Neural progenitor cell (in vitro differentiated cells): ENCODE results near the gene ZBTB9. TPM values are rescaled to one million over a fixed set of nuclear protein-coding genes. Genes with fewer than 3 reads are reported as not detected.

Source experiments
- DNase-seq: peaks from one replicate; pipeline ENCODE4 v3.0.0-alpha.2; 2016; ENCODE audit warnings: low spot score
- H2AFZ ChIP-seq: fragments of 200-600 bp; sonication (generic); replicated peaks from 2 replicates; pipeline ENCODE4 v1.6.1; 2016; ENCODE audit warnings: antibody characterized with exemption
- H3F3A ChIP-seq: fragments of 200-600 bp; sonication (generic); 2 replicates; pipeline ENCODE4 v1.6.1; 2016; ENCODE audit warnings: antibody characterized with exemption, low read depth
- H3K27ac ChIP-seq: fragments of 200-600 bp; sonication (generic); 2 replicates; pipeline ENCODE4 v1.5.1; 2016; ENCODE audit warnings: mild to moderate bottlenecking
- H3K27me3 ChIP-seq: fragments of 200-600 bp; sonication (generic); 2 replicates; pipeline ENCODE4 v1.6.1; 2016; ENCODE audit warnings: mild to moderate bottlenecking, moderate library complexity
- H3K36me3 ChIP-seq: fragments of 200-600 bp; sonication (generic); 2 replicates; pipeline ENCODE4 v1.5.1; 2016
- H3K4me1 ChIP-seq: fragments of 200-600 bp; sonication (generic); 2 replicates; pipeline ENCODE4 v1.6.1; 2016; ENCODE audit warnings: mixed run types
- H3K4me2 ChIP-seq: fragments of 200-600 bp; sonication (generic); 2 replicates; pipeline ENCODE4 v1.6.1; 2016
- H3K4me3 ChIP-seq: fragments of 200-600 bp; sonication (generic); 2 replicates; pipeline ENCODE4 v1.5.1; 2016
- H3K79me2 ChIP-seq: fragments of 200-600 bp; sonication (generic); 2 replicates; pipeline ENCODE4 v1.6.1; 2016; ENCODE audit warnings: low read depth
- H3K9ac ChIP-seq: fragments of 200-600 bp; sonication (generic); 2 replicates; pipeline ENCODE4 v1.6.1; 2016
- H3K9me3 ChIP-seq: fragments of 200-600 bp; sonication (generic); 2 replicates; pipeline ENCODE4 v1.5.1; 2016; ENCODE audit warnings: low read depth
- H4K20me1 ChIP-seq: fragments of 200-600 bp; sonication (generic); 2 replicates; pipeline ENCODE4 v1.6.1; 2016; ENCODE audit warnings: low read depth
- H3K27ac Mint-ChIP-seq: 3 replicates; pipeline ENCODE4 v1.8.0; 2021; ENCODE audit warnings: mixed read lengths
- H3K27me3 Mint-ChIP-seq: 2 replicates; pipeline ENCODE4 v1.8.0; 2022; ENCODE audit warnings: low read depth, mild to moderate bottlenecking, inconsistent platforms, moderate library complexity, mixed read lengths; ENCODE audit not compliant: insufficient read depth
- H3K36me3 Mint-ChIP-seq: 3 replicates; pipeline ENCODE4 v1.8.0; 2021; ENCODE audit warnings: mixed read lengths
- H3K4me1 Mint-ChIP-seq: 3 replicates; pipeline ENCODE4 v1.8.0; 2021; ENCODE audit warnings: mixed read lengths
- H3K4me3 Mint-ChIP-seq: 3 replicates; pipeline ENCODE4 v1.8.0; 2021; ENCODE audit warnings: mild to moderate bottlenecking, moderate library complexity, mixed read lengths
- H3K9me3 Mint-ChIP-seq: 3 replicates; pipeline ENCODE4 v1.8.0; 2020; ENCODE audit warnings: mixed read lengths
- EZH2 ChIP-seq: fragments of 200-600 bp; sonication (generic); IDR thresholded peaks from 2 replicates; pipeline ENCODE4 v1.6.1; 2017; ENCODE audit warnings: antibody characterized with exemption, mild to moderate bottlenecking, moderate library complexity
- EZH2phosphoT487 ChIP-seq: fragments of 200-600 bp; sonication (generic); IDR thresholded peaks from 2 replicates; pipeline ENCODE4 v1.6.1; 2017; ENCODE audit warnings: antibody characterized with exemption
- total RNA-seq: library from RNA; depleted of rRNA; stranded (reverse); fragments of >200 nt; gene quantifications from 2 replicates; pipeline ENCODE4 v1.2.3, GENCODE V29; 2015; ENCODE audit warnings: low replicate concordance
- TF ChIP-seq, protein P1 (sequence below): fragments of 200-600 bp; sonication (generic); IDR thresholded peaks from 2 replicates; pipeline ENCODE4 v1.5.1; 2017; ENCODE audit warnings: antibody characterized with exemption, mild to moderate bottlenecking

ZBTB9 gene
- total RNA-seq, 1 donor from 2014 or later = 10.2 TPM

DNA sequence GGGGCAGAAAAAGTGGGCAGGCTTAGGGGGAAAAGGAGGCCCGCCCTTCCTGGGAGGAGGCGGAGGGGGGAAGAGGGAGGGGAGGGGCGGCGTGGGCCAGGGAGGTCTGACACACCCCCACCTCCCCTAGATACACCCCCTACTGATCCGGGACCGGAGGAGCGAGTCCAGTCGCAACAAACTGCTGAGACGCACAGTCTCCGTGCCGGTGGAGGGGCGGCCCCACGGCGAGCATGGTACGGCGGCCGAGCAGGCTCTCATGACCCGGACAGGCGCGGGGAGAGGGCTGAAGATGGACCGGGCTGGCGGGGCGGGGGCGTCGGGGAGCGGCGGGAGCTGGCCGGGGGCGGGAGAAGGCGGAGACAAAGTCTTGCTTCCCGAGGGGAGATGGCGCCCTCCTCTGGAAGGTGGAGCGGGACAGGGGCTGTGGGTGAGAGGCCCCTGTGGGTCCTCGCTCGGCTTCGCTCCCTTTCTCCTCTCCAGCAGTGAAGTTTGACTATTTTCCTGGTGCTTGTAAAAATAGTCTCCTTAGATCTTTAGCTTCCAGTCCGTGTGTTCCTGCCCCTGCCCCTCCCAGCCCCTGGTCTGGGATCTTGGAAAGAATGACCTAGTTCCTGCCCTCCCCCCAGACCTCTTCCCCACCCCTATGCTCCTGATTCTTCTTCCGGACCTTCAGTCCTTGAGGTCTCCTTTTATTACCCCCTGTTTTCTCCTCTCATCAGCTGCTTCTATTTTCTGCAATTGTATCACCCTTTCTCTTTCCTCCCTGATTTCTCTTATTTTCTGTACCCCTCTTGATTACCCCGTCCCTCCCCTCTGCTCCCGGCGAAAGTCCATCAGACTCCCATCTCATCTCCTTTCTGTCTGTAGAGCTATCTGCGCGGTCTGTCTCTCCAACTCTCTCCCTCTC, 28.5 kb upstream of the ZBTB9 start:
- peaks cover 48% of the 10 kb centered on the region for H3K4me1 ChIP-seq
- H3K9ac ChIP-seq = no peak overlapping the region
- H3K27me3 ChIP-seq = no peaks in the 10 kb centered on the region
- DNase-seq = peak; percentile 92
- no peaks in the 10 kb centered on the region for H3K36me3 ChIP-seq
- Mint-ChIP-seq H3K27me3 (peaks cover 10% of the 10 kb centered on the region), H3K9me3 (no peaks in the 10 kb centered on the region), H3K4me1 (peaks cover 82% of the 10 kb centered on the region), H3K4me3 (peak overlapping the region; percentile 92), H3K36me3 (peaks cover 14% of the 10 kb centered on the region), H3K27ac (peak overlapping the region; percentile 92)
- peaks cover 92% of the 10 kb centered on the region for H3K79me2 ChIP-seq
- peak overlapping the region; percentile 54 for H3K4me3 ChIP-seq
- peak overlapping the region; percentile 89 for H3K4me2 ChIP-seq
- no peaks in the 10 kb centered on the region for H3K9me3 ChIP-seq
- no peak overlapping the region for H2AFZ ChIP-seq
- H4K20me1 ChIP-seq = peaks cover 44% of the 10 kb centered on the region
- peak overlapping the region; percentile 66 for H3K27ac ChIP-seq
- peaks cover 55% of the 10 kb centered on the region for H3F3A ChIP-seq
- TF ChIP-seq EZH2 = no peak
- TF ChIP-seq, protein P1, sequence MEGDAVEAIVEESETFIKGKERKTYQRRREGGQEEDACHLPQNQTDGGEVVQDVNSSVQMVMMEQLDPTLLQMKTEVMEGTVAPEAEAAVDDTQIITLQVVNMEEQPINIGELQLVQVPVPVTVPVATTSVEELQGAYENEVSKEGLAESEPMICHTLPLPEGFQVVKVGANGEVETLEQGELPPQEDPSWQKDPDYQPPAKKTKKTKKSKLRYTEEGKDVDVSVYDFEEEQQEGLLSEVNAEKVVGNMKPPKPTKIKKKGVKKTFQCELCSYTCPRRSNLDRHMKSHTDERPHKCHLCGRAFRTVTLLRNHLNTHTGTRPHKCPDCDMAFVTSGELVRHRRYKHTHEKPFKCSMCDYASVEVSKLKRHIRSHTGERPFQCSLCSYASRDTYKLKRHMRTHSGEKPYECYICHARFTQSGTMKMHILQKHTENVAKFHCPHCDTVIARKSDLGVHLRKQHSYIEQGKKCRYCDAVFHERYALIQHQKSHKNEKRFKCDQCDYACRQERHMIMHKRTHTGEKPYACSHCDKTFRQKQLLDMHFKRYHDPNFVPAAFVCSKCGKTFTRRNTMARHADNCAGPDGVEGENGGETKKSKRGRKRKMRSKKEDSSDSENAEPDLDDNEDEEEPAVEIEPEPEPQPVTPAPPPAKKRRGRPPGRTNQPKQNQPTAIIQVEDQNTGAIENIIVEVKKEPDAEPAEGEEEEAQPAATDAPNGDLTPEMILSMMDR = peak; percentile 65

DNA sequence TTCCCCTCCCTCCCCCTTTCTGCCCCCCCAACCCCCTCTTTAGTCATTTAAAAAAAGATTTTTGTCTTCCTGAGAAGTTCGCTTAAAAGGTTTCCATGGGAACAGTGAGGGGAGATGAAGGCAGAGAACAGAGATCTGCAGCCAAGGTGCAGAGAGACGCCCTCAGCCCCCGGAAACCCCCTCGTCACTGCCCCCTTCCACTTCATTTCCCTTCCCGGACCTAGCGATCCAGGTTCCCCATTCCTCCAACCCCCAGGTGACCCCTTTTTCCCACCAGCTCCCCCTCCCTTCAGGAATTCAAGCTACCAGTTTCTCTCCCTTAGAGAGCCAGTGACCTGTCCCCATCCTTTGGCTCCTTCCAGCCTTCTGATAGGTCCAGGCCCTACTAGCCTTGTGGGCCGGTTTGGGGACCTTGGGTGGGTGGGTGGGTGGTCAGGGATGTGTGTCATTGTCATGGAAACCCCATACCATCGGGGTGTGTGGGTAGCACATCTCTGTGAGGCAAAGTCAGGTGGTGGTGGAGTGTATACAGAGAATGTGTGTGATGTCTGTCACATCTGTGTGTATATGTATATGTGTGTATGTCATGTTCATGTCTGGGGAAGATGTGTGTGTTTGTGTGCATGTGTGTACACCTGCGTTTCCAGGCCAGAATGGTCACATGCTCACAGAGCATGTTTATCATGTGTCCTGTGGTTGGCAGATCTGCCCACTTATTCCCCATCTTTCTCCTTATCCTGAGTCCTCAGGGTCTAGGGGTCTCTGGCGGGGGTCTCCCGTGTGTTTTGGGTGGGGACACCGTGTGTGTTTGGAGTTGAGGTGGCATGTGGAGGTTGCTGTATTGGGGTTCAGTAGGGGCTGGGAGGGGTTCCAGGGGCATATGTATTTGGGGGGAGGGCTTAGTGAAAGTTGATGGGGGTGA, 27.5 kb upstream of the ZBTB9 start:
- Mint-ChIP-seq H3K27ac (peak overlapping the region; percentile 92), H3K27me3 (peaks cover 8% of the 10 kb centered on the region), H3K9me3 (no peaks in the 10 kb centered on the region), H3K4me1 (peaks cover 79% of the 10 kb centered on the region), H3K4me3 (peak overlapping the region; percentile 92), H3K36me3 (peaks cover 14% of the 10 kb centered on the region)
- TF ChIP-seq, protein P1 = no peak
- TF ChIP-seq EZH2 = no peak
- no peak for TF ChIP-seq EZH2phosphoT487
- Histone ChIP-seq H3F3A (peaks cover 64% of the 10 kb centered on the region), H3K4me2 (peak overlapping the region; percentile 89), H3K9me3 (no peaks in the 10 kb centered on the region), H3K79me2 (peaks cover 89% of the 10 kb centered on the region), H3K4me1 (peaks cover 46% of the 10 kb centered on the region), H3K27me3 (no peaks in the 10 kb centered on the region), H3K9ac (no peak overlapping the region), H3K4me3 (peak overlapping the region; percentile 77), H2AFZ (no peak overlapping the region), H3K36me3 (no peaks in the 10 kb centered on the region), H3K27ac (no peak overlapping the region), H4K20me1 (peaks cover 46% of the 10 kb centered on the region)
- DNase-seq = peak; percentile 34

- Histone ChIP-seq H3K36me3 (no peaks in the 10 kb centered on the region), H3K27ac (no peak overlapping the region), H3K79me2 (peaks cover 89% of the 10 kb centered on the region), H3F3A (peaks cover 72% of the 10 kb centered on the region), H3K9ac (no peak overlapping the region), H3K4me2 (peak overlapping the region; percentile 89), H3K4me3 (peak overlapping the region; percentile 77), H3K9me3 (no peaks in the 10 kb centered on the region), H3K4me1 (peaks cover 54% of the 10 kb centered on the region), H3K27me3 (no peaks in the 10 kb centered on the region), H2AFZ (no peak overlapping the region), H4K20me1 (peaks cover 54% of the 10 kb centered on the region)
- H3K27ac Mint-ChIP-seq = peak overlapping the region; percentile 64
- peaks cover 81% of the 10 kb centered on the region for H3K4me1 Mint-ChIP-seq
- TF ChIP-seq, protein P1 = peak; percentile 7
- no peak for TF ChIP-seq EZH2
- H3K4me3 Mint-ChIP-seq = peak overlapping the region; percentile 92
- H3K27me3 Mint-ChIP-seq = peaks cover 8% of the 10 kb centered on the region
- no peaks in the 10 kb centered on the region for H3K9me3 Mint-ChIP-seq
- peaks cover 16% of the 10 kb centered on the region for H3K36me3 Mint-ChIP-seq
- peak; percentile 79 for DNase-seq
Measured at GRCh38 chr6:33427585-33428223, 26.7 kb upstream of the ZBTB9 start.
